ENCODE measurements around the gene ATXN1. TPM values are rescaled to one million over a fixed set of nuclear protein-coding genes. Genes with fewer than 3 reads are reported as not detected.

ATXN1 gene
- total RNA-seq, 1 experiment from 2014 or later: 5.6 TPM

- peaks cover 22% of the 10 kb centered on the region in 2 experiments for H3K4me1 Mint-ChIP-seq
- WGBS (ENCODE audit: extremely low coverage, insufficient read length, low lambda C conversion rate): no CpG with 5 or more reads among the region's 4 CpGs
Observed at GRCh38 chr6:16632101-16632500, 129.2 kb downstream of the ATXN1 start.

More at GRCh38 chr6:16632101-16632500, 129.2 kb downstream of the ATXN1 start:
- Histone ChIP-seq H3K18ac (ENCODE audit: insufficient read length, low read depth, low read length) (no peak overlapping the region), H4K91ac (ENCODE audit: insufficient read length, low read depth, low read length) (no peak overlapping the region), H2BK15ac (ENCODE audit: low read depth, low read length) (no peak overlapping the region), H3K79me2 (ENCODE audit: insufficient read depth, low read length) (no peaks in the 10 kb centered on the region), H3K79me1 (ENCODE audit: insufficient read depth, low read depth, low read length, poor library complexity, severe bottlenecking) (no peaks in the 10 kb centered on the region), H2AFZ (ENCODE audit: low read length) (no peak overlapping the region), H3K4ac (ENCODE audit: low read depth, low read length) (no peak overlapping the region), H4K8ac (replicated peaks; ENCODE audit: insufficient read length, low read depth, low read length) (no peak overlapping the region), H2BK20ac (ENCODE audit: low read depth, low read length, poor library complexity, severe bottlenecking) (no peak overlapping the region), H3K9me3 (ENCODE audit: control insufficient read depth, low read depth, low read length) (no peaks in the 10 kb centered on the region), H3K23me2 (ENCODE audit: insufficient read length, low read depth, low read length, poor library complexity, severe bottlenecking) (no peaks in the 10 kb centered on the region), H3K9ac (ENCODE audit: extremely low read depth, insufficient read length, low read length) (no peak overlapping the region), H3K56ac (ENCODE audit: insufficient read length, low read depth, low read length) (no peak overlapping the region), H4K5ac (ENCODE audit: insufficient read length, low read depth, low read length) (no peak overlapping the region), H3K4me1 (ENCODE audit: insufficient read depth, low read length) (peaks cover 4% of the 10 kb centered on the region; the same call in 1 of the 2 replicates), H2BK12ac (ENCODE audit: insufficient read length, low read depth, low read length) (no peak overlapping the region), H3K4me2 (ENCODE audit: insufficient read depth, insufficient read length, low read length) (no peak overlapping the region), H2BK120ac (ENCODE audit: low read depth, low read length, poor library complexity, severe bottlenecking) (no peak overlapping the region), H2BK5ac (ENCODE audit: insufficient read length, low read length) (no peak overlapping the region), H3K14ac (ENCODE audit: insufficient read depth, low read length) (no peak overlapping the region), H2AK5ac (ENCODE audit: insufficient read length, low read length) (no peak overlapping the region), H3K27me3 (ENCODE audit: insufficient read depth, low read length) (no peaks in the 10 kb centered on the region), H3T11ph (ENCODE audit: low read length) (no peak overlapping the region), H3K23ac (ENCODE audit: insufficient read length, low read depth, low read length) (no peak overlapping the region), H4K20me1 (ENCODE audit: control insufficient read depth, insufficient read depth, insufficient read length) (no peaks in the 10 kb centered on the region), H3K27ac (ENCODE audit: insufficient read length, low read depth, low read length) (no peak overlapping the region)
- H3K9me3 Mint-ChIP-seq: peaks cover 9 to 10% of the 10 kb centered on the region in 2 experiments; a peak in 4 of 5 replicates
- H3K4me3 Mint-ChIP-seq: no peak overlapping the region
- H3K36me3 Mint-ChIP-seq (ENCODE audit: insufficient read depth in 1 of 3, low read depth in 3 of 3): peaks cover 0 to 9% (median 5%) of the 10 kb centered on the region in 3 experiments; a peak in 3 of 7 replicates
- H3K27ac Mint-ChIP-seq: peak overlapping the region in 2 of 3 experiments; percentile 11 to 46; a peak in 3 of 7 replicates
- no peak for TF ChIP-seq CTCF (conservative IDR thresholded peaks at IDR 0.05)
- H3K27me3 Mint-ChIP-seq (ENCODE audit: low read depth): no peaks in the 10 kb centered on the region; the same call in 1 of the 2 replicates
- no peak for DNase-seq
